Bronchial epithelial cell (primary cell): ENCODE results near the gene RBM23. TPM values are rescaled to one million over a fixed set of nuclear protein-coding genes. Genes with fewer than 3 reads are reported as not detected.
A peak's percentile ranks its signal among the peaks of the same experiment; 100 is the strongest.

Experiments used
- DNase-seq: peaks from one replicate; pipeline ENCODE4 v3.0.0-alpha.2; 2010; ENCODE audit warnings: low read depth
- FAIRE-seq: peaks from 2 replicates; lab custom pipeline; 2011; peaks lifted over from hg19 to GRCh38; lab: Jason Lieb, UNC
- H3K27me3 ChIP-seq: 2 replicates; pipeline ENCODE4 v1.5.1; 2011; ENCODE audit warnings: low read length; ENCODE audit not compliant: control insufficient read depth, insufficient read depth
- H3K36me3 ChIP-seq: 2 replicates; pipeline ENCODE4 v1.5.1; 2011; ENCODE audit warnings: low read length; ENCODE audit not compliant: control insufficient read depth, insufficient read depth
- H3K4me3 ChIP-seq: 2 replicates; pipeline ENCODE4 v1.5.1; 2011; ENCODE audit warnings: mild to moderate bottlenecking, low read depth, low read length, control low read depth
- CTCF ChIP-seq: IDR thresholded peaks from 2 replicates; pipeline ENCODE4 v1.5.1; 2011; ENCODE audit warnings: mild to moderate bottlenecking, moderate library complexity, low read length, control low read depth, inconsistent platforms; ENCODE audit not compliant: insufficient read depth, severe bottlenecking
- total RNA-seq: library from RNA; depleted of rRNA; stranded (reverse); fragments of >200 nt; gene quantifications from 2 replicates; pipeline ENCODE4 v1.2.1, GENCODE V29; 2014

The RBM23 gene
- total RNA-seq, 1 donor from 2014 or later: 26.6 TPM

GRCh38 chr14:22896356-22896755, 22.6 kb downstream of the RBM23 start:
- TF ChIP-seq CTCF: no peak
- FAIRE-seq (no peak), DNase-seq (no peak)
- Histone ChIP-seq H3K36me3 (peaks cover 4% of the 10 kb centered on the region), H3K4me3 (no peak overlapping the region), H3K27me3 (no peaks in the 10 kb centered on the region)

GRCh38 chr14:22895402-22895801, 23.5 kb downstream of the RBM23 start:
- no peak for TF ChIP-seq CTCF
- Histone ChIP-seq H3K27me3 (no peaks in the 10 kb centered on the region), H3K36me3 (no peaks in the 10 kb centered on the region), H3K4me3 (no peak overlapping the region)
- DNase-seq (no peak), FAIRE-seq (no peak)

- no peak for TF ChIP-seq CTCF
- FAIRE-seq (no peak), DNase-seq (no peak)
- H3K27me3 ChIP-seq: no peaks in the 10 kb centered on the region
- no peak overlapping the region for H3K4me3 ChIP-seq
- no peaks in the 10 kb centered on the region for H3K36me3 ChIP-seq
Measured at GRCh38 chr14:22893706-22894105, 25.2 kb downstream of the RBM23 start.

- Histone ChIP-seq H3K27me3 (no peaks in the 10 kb centered on the region), H3K4me3 (no peak overlapping the region), H3K36me3 (no peaks in the 10 kb centered on the region)
- DNase-seq (no peak), FAIRE-seq (no peak)
- TF ChIP-seq CTCF: no peak
Measured at GRCh38 chr14:22892488-22892887, 26.5 kb downstream of the RBM23 start.

DNA sequence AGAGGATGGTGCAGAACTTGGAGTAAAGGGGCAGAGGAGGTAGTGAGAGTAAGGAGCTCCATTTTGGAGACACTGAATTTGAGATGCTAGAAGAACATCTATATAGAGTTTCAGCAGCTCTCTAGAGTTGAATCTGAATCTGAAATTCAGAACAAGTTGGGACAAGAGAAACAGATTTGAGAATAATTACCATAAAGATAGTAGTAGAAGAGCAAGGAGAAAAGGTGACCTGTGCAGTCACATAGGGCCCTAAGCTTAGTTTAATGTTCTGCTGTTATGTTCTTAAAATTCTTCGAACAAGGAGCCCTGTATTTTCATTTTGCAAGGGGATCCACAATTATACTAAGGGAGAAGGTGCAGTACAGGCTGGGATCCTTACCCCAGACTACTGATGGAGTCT, 28.5 kb downstream of the RBM23 start:
- TF ChIP-seq CTCF: no peak
- FAIRE-seq (no peak), DNase-seq (peak; percentile 46)
- Histone ChIP-seq H3K36me3 (no peaks in the 10 kb centered on the region), H3K27me3 (no peaks in the 10 kb centered on the region), H3K4me3 (no peak overlapping the region)

DNA sequence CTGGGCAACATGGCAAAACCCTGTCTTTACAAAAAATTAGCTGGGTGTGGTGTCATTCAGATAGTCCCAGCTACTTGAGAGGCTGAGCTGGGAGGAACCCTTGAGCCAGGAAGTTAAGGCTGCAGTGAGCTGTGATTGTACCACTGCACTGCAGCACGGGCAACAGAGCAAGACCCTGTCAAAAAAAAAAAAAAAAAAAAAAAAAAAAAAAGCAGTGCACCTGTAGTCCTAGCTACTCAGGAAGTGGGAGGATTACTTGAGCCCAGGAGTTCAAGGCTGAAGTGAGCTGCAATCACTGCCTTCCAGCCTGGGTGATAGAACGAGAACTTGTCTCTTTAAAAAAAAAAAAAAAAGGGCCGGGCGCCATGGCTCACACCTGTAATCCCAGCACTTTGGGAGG, 30.3 kb downstream of the RBM23 start:
- no peak for TF ChIP-seq CTCF
- no peak overlapping the region for H3K4me3 ChIP-seq
- FAIRE-seq: no peak
- no peaks in the 10 kb centered on the region for H3K27me3 ChIP-seq
- H3K36me3 ChIP-seq: no peaks in the 10 kb centered on the region
- no peak for DNase-seq
